Peyer's patch (tissue), 4 donors: ENCODE measurements around the gene CLTCL1.
"Not testable (repeated sequence)": the region's sequence is repeated elsewhere in the genome, so short reads cannot be mapped to it uniquely, and the experiment has no call there.

Source experiments
- CTCF ChIP-seq, 6 experiments: fragments of 450-650 bp in 4 of 6; fragments of 200-600 bp in 2 of 6; sonication (generic) in 1 of 6; IDR thresholded peaks; one replicate each; pipeline ENCODE4 v1.5.1; 2017 to 2019; ENCODE audit warnings: antibody characterized with exemption in 6 of 6, mild to moderate bottlenecking in 3 of 6, moderate library complexity in 1 of 6
- POLR2A ChIP-seq, 2 donors: fragments of 450-650 bp; IDR thresholded peaks; one replicate each; pipeline ENCODE4 v1.5.1; 2017; ENCODE audit warnings: antibody characterized with exemption in 2 of 2, mild to moderate bottlenecking in 2 of 2, moderate library complexity in 2 of 2

GRCh38 chr22:19158649-19159048 is 132.9 kb downstream of the CLTCL1 start:
- not testable (repeated sequence) for TF ChIP-seq CTCF, POLR2A (IDR thresholded peaks at IDR 0.05)
